ENCODE measurements around the gene RECK. TPM values are rescaled to one million over a fixed set of nuclear protein-coding genes. Genes with fewer than 3 reads are reported as not detected.

RECK gene
- total RNA-seq, 1 donor from 2014 or later: 48.2 TPM

DNA sequence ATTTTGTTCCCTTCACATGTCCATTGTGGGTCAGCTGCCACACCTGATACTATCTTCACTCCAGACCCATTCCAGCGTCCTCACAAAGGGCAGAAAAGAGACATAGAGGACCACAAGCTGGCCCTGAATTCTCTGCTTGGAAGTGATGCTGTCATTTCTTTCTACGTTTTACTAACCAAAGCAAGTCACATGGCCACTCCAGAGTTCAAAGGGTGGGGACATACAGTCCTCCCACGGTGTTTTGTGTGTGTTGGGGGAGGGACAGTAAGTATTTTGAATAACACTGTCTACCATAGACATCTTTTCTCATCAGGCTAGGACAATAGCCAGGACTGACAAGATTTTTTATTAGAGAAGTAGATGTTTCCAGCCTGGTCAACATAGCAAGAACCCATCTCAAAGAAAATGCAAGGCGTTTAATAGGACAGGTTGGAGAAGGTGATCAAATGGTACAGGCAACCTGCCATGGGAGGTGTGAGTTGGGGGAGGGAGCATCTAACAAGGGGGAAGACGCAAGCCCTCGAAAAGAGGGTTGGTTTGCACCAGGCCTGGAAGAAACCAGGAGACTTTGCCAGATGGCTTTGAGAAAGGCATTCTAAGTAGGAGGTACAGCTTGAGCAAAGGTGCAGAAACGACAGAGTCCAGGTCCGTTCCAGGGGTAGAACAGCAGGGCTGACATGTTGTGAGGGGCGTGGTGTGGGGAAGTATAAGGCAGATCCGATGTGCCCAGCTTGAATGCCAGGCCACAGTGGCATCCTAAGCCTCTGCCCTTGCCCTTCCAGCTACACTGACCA is 88.5 kb downstream of the RECK start:
- Mint-ChIP-seq H3K27ac (ENCODE audit: unreplicated experiment) (no peak overlapping the region), H3K36me3 (ENCODE audit: low read depth, unreplicated experiment) (peaks cover 17% of the 10 kb centered on the region), H3K4me1 (ENCODE audit: unreplicated experiment) (no peaks in the 10 kb centered on the region), H3K4me3 (ENCODE audit: unreplicated experiment) (no peak overlapping the region), H3K27me3 (ENCODE audit: unreplicated experiment) (peaks cover 2% of the 10 kb centered on the region), H3K9me3 (ENCODE audit: unreplicated experiment) (no peaks in the 10 kb centered on the region)
- DNase-seq (ENCODE audit: low spot score): no peak
- TF ChIP-seq, protein P1, sequence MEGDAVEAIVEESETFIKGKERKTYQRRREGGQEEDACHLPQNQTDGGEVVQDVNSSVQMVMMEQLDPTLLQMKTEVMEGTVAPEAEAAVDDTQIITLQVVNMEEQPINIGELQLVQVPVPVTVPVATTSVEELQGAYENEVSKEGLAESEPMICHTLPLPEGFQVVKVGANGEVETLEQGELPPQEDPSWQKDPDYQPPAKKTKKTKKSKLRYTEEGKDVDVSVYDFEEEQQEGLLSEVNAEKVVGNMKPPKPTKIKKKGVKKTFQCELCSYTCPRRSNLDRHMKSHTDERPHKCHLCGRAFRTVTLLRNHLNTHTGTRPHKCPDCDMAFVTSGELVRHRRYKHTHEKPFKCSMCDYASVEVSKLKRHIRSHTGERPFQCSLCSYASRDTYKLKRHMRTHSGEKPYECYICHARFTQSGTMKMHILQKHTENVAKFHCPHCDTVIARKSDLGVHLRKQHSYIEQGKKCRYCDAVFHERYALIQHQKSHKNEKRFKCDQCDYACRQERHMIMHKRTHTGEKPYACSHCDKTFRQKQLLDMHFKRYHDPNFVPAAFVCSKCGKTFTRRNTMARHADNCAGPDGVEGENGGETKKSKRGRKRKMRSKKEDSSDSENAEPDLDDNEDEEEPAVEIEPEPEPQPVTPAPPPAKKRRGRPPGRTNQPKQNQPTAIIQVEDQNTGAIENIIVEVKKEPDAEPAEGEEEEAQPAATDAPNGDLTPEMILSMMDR (IDR thresholded peaks at IDR 0.05; ENCODE audit: unreplicated experiment): no peak

DNA sequence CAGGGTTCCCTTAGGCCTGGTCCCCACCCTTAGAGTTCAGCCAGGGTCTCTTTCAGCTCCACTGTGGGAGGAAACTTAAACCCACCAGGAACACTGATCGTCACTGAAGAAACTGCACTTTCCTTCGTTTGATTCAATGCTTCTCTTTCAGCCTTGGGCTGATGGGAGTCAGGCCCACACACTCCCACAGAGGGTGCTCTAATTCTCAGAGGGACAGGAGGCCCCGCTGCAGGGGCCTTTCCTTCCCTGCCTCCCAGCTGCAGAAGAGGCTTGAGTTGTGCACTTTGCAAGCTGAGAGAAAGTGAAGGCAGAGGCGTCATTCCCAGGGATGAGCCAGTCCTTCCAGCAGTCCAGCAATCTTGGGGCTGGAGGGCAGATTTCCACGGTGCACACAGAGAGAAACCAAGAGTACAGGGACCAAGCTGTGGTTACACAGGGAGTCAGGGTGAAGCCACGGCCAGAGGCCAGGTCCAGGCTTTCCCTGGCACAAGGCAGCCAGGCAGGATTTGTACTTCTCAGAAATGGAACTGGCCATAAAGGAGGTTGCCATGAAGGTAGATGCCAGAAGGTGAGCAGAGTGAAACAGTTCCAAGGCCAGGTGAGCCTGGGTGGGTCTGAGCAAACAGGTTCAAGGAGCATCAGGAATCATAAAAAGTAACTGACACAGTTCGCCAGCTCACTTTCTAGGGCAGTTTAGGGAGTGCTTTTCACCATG is 89.5 kb downstream of the RECK start:
- H3K27me3 Mint-ChIP-seq (ENCODE audit: unreplicated experiment): peaks cover 2% of the 10 kb centered on the region
- no peak for DNase-seq (ENCODE audit: low spot score)
- no peaks in the 10 kb centered on the region for H3K4me1 Mint-ChIP-seq (ENCODE audit: unreplicated experiment)
- no peak overlapping the region for H3K4me3 Mint-ChIP-seq (ENCODE audit: unreplicated experiment)
- no peaks in the 10 kb centered on the region for H3K9me3 Mint-ChIP-seq (ENCODE audit: unreplicated experiment)
- H3K36me3 Mint-ChIP-seq (ENCODE audit: low read depth, unreplicated experiment): peaks cover 14% of the 10 kb centered on the region
- TF ChIP-seq, protein P1 (IDR thresholded peaks at IDR 0.05; ENCODE audit: unreplicated experiment): no peak
- no peak overlapping the region for H3K27ac Mint-ChIP-seq (ENCODE audit: unreplicated experiment)

DNA sequence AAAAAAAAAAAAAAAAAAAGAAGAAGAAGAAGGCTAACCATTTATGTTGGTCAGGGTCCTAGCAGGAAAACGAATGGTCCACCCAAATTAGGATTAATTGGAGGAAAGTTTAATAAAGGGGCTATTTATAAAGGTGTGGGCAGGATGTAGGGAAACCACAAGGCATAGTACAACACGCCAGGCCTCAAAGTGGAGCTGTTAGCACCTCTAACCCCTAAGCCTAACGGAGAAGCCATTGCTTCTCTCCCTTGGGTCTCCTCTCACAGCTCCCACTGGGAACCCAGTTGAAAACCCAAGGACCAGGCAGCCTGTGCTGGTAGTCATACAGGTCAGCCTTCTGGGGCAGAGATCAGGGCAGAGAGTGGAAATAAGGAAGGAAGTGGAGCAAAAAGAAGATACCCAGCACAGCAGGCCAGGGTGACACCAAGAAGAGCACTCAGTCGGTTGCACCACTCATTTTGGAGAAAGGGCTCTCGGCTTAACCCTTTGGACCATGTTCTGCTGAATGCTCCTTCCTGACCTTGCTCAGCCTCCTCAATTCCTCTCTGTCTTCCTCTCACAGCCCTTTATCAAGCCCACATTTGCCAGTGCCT is 91.0 kb downstream of the RECK start:
- Mint-ChIP-seq H3K27ac (ENCODE audit: unreplicated experiment) (no peak overlapping the region), H3K27me3 (ENCODE audit: unreplicated experiment) (peaks cover 2% of the 10 kb centered on the region), H3K9me3 (ENCODE audit: unreplicated experiment) (no peaks in the 10 kb centered on the region), H3K36me3 (ENCODE audit: low read depth, unreplicated experiment) (peaks cover 4% of the 10 kb centered on the region), H3K4me1 (ENCODE audit: unreplicated experiment) (no peaks in the 10 kb centered on the region), H3K4me3 (ENCODE audit: unreplicated experiment) (no peak overlapping the region)
- DNase-seq (ENCODE audit: low spot score): no peak
- TF ChIP-seq, protein P1 (IDR thresholded peaks at IDR 0.05; ENCODE audit: unreplicated experiment): no peak

DNA sequence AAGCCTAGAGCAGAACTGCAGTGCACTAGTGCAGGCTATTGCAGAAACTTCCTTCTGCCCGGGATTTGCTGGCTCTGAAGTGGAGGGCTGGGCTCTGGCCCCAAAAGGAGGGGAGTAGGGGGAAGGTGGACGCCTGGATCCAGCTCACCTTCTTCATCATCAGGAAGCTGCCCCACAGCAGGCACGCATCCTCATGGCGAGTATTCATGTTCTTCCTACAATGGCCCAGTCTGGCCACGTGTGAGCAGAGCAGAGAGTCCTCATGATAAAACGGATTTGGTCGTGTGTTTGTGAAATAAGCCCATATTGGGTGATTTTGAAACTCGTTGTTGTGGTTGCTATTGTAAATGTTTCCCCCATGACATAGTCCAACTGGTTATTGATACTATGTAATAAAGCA is 91.6 kb downstream of the RECK start:
- TF ChIP-seq, protein P1 (IDR thresholded peaks at IDR 0.05; ENCODE audit: unreplicated experiment): no peak
- Mint-ChIP-seq H3K9me3 (ENCODE audit: unreplicated experiment) (no peaks in the 10 kb centered on the region), H3K4me3 (ENCODE audit: unreplicated experiment) (no peak overlapping the region), H3K4me1 (ENCODE audit: unreplicated experiment) (no peaks in the 10 kb centered on the region), H3K36me3 (ENCODE audit: low read depth, unreplicated experiment) (no peaks in the 10 kb centered on the region), H3K27me3 (ENCODE audit: unreplicated experiment) (peaks cover 2% of the 10 kb centered on the region), H3K27ac (ENCODE audit: unreplicated experiment) (no peak overlapping the region)
- no peak for DNase-seq (ENCODE audit: low spot score)

Data from endothelial cell (in vitro differentiated cells).